Measurements from ENCODE around the gene GPR171. TPM values are rescaled to one million over a fixed set of nuclear protein-coding genes. Genes with fewer than 3 reads are reported as not detected.
A peak's percentile ranks its signal among the peaks of the same experiment; 100 is the strongest.

Gene GPR171
- total RNA-seq, 1 donor from 2014 or later, result 0.35 TPM

DNA sequence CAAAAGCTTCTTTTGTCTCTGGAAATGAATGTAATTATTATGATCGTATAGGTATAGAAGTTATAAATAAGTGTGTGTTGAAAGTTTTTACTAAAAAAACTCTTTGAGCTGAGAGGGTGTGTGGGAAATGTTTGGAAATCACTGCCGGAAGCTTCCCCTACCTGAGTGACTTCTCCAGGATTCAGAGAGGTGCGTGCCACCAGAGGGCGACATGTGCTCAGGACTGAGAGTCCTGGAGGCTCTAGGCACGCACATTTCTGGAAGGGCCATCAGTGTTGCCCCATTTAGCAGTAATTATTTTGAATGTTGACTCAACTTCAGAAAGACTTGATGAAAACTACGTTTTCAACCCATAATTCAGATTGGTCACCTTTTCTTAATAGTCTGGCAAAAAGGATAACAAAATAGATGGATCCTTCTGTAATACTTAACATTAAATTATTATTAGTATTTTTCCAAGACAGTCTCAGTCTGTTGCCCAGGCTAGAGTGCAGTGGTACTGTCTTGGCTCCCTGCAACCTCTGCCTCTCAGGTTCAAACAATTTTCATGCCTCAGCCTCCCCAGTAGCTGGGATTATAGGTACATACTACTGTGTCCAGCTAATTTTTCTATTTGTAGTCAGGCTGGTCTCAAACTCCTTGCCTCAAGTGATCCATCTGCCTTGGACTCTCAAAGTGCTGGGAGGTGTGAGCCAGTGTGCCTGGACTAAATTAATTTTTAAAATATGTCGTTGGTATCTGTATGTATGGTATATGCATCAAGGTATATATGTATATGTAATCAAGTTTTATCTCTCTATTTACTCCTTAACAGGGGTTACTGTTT, 34.5 kb downstream of the GPR171 start:
- CTCF ChIA-PET, result interaction anchor here (0.7 to 6.2 kb wide), 27 partner anchors 9 to 671 kb away, joined by 3 to 122 read pairs (median 5); partner anchors contain the start of genes P2RY12 and P2RY14
- H3K27ac Mint-ChIP-seq, result no peak overlapping the region
- no peaks in the 10 kb centered on the region for H3K36me3 Mint-ChIP-seq (ENCODE audit: low read depth)
- ATAC-seq (ENCODE audit: low read depth), result no peak
- H3K9me3 Mint-ChIP-seq, result no peaks in the 10 kb centered on the region
- DNase-seq, result peak; percentile 54
- POLR2A ChIA-PET, result interaction anchor here (1.0 to 1.3 kb wide), 2 partner anchors 60 to 110 kb away, joined by 3 to 4 read pairs; partner anchors contain the start of gene P2RY14
- H3K4me1 Mint-ChIP-seq, result peaks cover 43% of the 10 kb centered on the region
- no peaks in the 10 kb centered on the region for H3K27me3 Mint-ChIP-seq
- intact Hi-C loops (cut with micrococcal nuclease), result loop anchor here (1.0 to 2.0 kb wide), 5 partner anchors 59 to 671 kb away; partner anchors contain the start of genes P2RY13 and P2RY14
- H3K4me3 Mint-ChIP-seq, result no peak overlapping the region
- TF ChIP-seq, protein P1, sequence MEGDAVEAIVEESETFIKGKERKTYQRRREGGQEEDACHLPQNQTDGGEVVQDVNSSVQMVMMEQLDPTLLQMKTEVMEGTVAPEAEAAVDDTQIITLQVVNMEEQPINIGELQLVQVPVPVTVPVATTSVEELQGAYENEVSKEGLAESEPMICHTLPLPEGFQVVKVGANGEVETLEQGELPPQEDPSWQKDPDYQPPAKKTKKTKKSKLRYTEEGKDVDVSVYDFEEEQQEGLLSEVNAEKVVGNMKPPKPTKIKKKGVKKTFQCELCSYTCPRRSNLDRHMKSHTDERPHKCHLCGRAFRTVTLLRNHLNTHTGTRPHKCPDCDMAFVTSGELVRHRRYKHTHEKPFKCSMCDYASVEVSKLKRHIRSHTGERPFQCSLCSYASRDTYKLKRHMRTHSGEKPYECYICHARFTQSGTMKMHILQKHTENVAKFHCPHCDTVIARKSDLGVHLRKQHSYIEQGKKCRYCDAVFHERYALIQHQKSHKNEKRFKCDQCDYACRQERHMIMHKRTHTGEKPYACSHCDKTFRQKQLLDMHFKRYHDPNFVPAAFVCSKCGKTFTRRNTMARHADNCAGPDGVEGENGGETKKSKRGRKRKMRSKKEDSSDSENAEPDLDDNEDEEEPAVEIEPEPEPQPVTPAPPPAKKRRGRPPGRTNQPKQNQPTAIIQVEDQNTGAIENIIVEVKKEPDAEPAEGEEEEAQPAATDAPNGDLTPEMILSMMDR (IDR thresholded peaks at IDR 0.05), result peak; percentile 65

DNA sequence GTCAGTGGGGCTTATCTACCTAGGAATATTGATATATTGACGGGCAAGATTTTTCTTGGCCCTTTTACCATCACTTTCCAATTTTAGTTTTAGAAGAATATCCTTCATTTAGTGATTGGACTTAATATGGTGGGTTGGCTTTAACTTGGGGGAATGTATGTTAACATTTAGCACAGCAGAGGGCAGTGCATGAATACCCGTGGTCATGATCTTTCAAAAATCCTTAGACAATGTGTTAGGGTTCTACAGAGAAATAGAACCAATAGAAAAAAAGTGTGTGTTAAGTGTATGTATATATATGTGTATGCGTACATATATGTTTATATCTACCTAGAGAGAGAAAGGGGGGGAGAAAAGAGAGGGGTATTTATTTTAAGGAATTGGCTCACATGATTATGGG, 36.9 kb downstream of the GPR171 start:
- Mint-ChIP-seq H3K4me3 (no peak overlapping the region), H3K4me1 (peaks cover 30% of the 10 kb centered on the region), H3K27ac (no peak overlapping the region), H3K36me3 (ENCODE audit: low read depth) (no peaks in the 10 kb centered on the region), H3K27me3 (no peaks in the 10 kb centered on the region), H3K9me3 (no peaks in the 10 kb centered on the region)
- DNase-seq, result no peak
- TF ChIP-seq, protein P1 (IDR thresholded peaks at IDR 0.05), result no peak
- ChIA-PET CTCF (interaction anchor here (1.3 to 6.2 kb wide), 3 partner anchors 10 to 113 kb away, joined by 5 to 122 read pairs (median 63); partner anchors contain the start of gene P2RY14), POLR2A (no interaction called here)
- ATAC-seq (ENCODE audit: low read depth), result no peak
- intact Hi-C loops (cut with micrococcal nuclease), result no loop called here

DNA sequence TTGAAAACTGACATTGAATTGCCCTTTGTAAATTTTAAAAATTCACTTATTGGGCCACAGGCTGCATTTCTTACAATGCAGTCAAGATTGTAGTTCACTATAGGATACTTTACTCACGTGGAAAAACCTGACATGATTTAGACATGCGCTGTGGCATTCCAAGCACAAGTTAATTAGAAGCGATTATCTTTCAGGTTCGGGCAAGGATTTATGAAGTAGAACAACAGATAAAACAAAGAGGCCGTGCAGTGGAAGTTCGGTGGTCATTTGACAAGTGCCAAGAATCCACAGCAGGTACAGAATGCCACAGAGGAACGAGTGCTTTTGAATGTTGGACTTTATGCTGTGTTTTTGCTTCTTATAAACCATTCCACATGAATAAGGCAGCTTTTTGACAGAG, 37.8 kb downstream of the GPR171 start:
- TF ChIP-seq, protein P1 (IDR thresholded peaks at IDR 0.05), result no peak
- H3K9me3 Mint-ChIP-seq, result no peaks in the 10 kb centered on the region
- intact Hi-C loops (cut with micrococcal nuclease), result no loop called here
- no peak for ATAC-seq (ENCODE audit: low read depth)
- peaks cover 21% of the 10 kb centered on the region for H3K4me1 Mint-ChIP-seq
- H3K36me3 Mint-ChIP-seq (ENCODE audit: low read depth), result no peaks in the 10 kb centered on the region
- no peaks in the 10 kb centered on the region for H3K27me3 Mint-ChIP-seq
- no peak for DNase-seq
- ChIA-PET POLR2A (no interaction called here), CTCF (no interaction called here)
- H3K27ac Mint-ChIP-seq, result no peak overlapping the region
- H3K4me3 Mint-ChIP-seq, result no peak overlapping the region

DNA sequence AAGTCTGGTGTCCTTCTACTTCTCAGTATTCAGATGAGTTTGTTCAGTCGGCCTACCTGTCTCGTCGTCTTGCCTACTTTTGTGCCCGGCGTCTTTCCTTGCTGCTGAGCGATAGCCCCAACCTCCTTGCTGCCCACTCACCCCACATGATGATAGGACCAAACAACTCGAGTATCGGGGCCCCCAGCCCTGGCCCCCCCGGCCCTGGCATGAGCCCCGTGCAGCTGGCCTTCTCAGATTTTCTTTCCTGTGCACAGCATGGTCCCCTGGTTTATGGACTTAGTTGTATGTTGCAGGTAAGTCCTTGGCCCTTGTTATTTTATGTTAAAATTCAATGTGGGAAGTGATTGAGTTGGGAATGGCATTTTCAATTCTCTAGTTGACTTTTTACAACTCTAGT, 43.2 kb downstream of the GPR171 start:
- intact Hi-C loops (cut with micrococcal nuclease), result no loop called here
- H3K36me3 Mint-ChIP-seq (ENCODE audit: low read depth), result no peaks in the 10 kb centered on the region
- H3K27me3 Mint-ChIP-seq, result no peaks in the 10 kb centered on the region
- no peak overlapping the region for H3K27ac Mint-ChIP-seq
- H3K4me3 Mint-ChIP-seq, result no peak overlapping the region
- DNase-seq, result no peak
- TF ChIP-seq, protein P1 (IDR thresholded peaks at IDR 0.05), result no peak
- ATAC-seq (ENCODE audit: low read depth), result no peak
- POLR2A ChIA-PET, result no interaction called here
- no peaks in the 10 kb centered on the region for H3K9me3 Mint-ChIP-seq
- H3K4me1 Mint-ChIP-seq, result no peaks in the 10 kb centered on the region
- CTCF ChIA-PET, result interaction anchor here (2.0 kb wide), 1 partner anchor 9 kb away, joined by 6 read pairs; no protein-coding TSS in a partner anchor

DNA sequence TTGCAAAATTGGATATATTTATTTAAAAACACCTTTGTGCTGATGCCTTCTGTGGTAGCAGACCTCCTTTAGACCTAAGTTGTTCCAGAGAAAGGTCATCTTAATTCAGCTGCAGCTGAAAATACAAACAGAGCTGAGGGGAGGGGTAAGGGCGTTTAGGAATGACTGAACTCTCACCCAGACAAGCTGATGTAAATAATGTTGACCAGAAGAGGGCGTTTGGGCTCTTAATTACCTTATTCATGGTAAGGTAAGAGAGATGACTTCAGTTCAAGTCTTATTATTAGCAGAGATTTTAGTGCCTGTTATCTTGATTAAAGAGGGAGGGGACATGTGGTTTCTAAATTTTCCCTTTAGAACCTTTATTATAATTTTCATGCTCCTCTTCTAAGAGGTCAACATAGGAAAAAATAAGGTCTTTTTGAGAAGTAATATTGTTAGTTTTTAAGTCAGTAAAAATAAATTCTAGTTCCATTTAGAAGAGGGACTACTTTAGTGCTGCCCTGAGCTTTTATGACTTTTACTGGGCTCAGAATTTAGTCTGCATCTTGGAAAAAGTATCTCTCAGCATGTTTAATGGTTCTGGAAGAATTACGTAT, 46.3 kb downstream of the GPR171 start:
- Mint-ChIP-seq H3K36me3 (ENCODE audit: low read depth) (no peaks in the 10 kb centered on the region), H3K27ac (no peak overlapping the region), H3K4me3 (no peak overlapping the region), H3K27me3 (no peaks in the 10 kb centered on the region), H3K9me3 (no peaks in the 10 kb centered on the region), H3K4me1 (no peaks in the 10 kb centered on the region)
- ATAC-seq (ENCODE audit: low read depth) (peak; percentile 87), DNase-seq (no peak)
- ChIA-PET CTCF (interaction anchor here (0.7 to 1.8 kb wide), 12 partner anchors 10 to 682 kb away, joined by 3 to 10 read pairs (median 4); no protein-coding TSS in a partner anchor), POLR2A (interaction anchor here (0.5 kb wide), 1 partner anchor 390 kb away, joined by 4 read pairs; no protein-coding TSS in a partner anchor)
- TF ChIP-seq, protein P1 (IDR thresholded peaks at IDR 0.05), result no peak
- intact Hi-C loops (cut with micrococcal nuclease), result loop anchor here (1.0 to 2.0 kb wide), 3 partner anchors 127 to 762 kb away; no protein-coding TSS in a partner anchor

All from activated B cell treated with CpG ODN at 0.5 μM for 24 hours (primary cell).